Stimulated activated CD4-positive, alpha-beta T cell treated with anti-CD3 and anti-CD28 coated beads, Interleukin-12 subunit alpha, Interleukin-12 subunit beta, amount 100 ng/mL, for 24 hours (primary cell): Measurements from ENCODE around the gene HSPB3.
"Not testable (repeated sequence)": the region's sequence is repeated elsewhere in the genome, so short reads cannot be mapped to it uniquely, and the experiment has no call there.

Source experiments
- DNase-seq, 2 experiments: peaks; one replicate each; pipeline ENCODE4 v3.0.0-alpha.2; 2020; ENCODE audit warnings: low read depth in 2 of 2

The HSPB3 gene, protein sequence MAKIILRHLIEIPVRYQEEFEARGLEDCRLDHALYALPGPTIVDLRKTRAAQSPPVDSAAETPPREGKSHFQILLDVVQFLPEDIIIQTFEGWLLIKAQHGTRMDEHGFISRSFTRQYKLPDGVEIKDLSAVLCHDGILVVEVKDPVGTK

DNA sequence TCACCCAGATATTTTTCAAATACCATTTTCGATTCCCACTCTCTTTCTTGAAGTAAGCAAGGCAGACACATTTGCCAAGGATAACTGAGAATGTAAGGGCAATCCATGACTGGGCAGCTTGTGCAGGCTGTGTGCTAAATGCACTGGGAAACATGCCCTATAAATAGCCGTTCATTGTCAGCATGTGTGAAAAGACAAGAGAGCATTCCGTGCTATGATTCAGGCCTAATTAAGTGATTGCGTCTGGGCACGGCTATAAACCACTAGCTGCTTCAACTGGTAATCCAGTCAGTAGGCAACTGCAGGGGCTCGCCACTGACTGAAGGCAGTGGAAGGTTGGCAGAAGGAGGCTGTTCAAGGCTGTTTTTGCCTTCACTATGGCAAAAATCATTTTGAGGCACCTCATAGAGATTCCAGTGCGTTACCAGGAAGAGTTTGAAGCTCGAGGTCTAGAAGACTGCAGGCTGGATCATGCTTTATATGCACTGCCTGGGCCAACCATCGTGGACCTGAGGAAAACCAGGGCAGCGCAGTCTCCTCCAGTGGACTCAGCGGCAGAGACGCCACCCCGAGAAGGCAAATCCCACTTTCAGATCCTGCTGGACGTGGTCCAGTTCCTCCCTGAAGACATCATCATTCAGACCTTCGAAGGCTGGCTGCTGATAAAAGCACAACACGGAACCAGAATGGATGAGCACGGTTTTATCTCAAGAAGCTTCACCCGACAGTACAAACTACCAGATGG is at the start of gene HSPB3:
Gene HSPB3 (plus strand): TSS at position 287 of the 745 bp plus-strand sequence. CDS start 91 bp downstream, at position 378.
- DNase-seq, result no peak

- DNase-seq, result no peak
Measured at GRCh38 chr5:54411176-54411575, 44.3 kb upstream of the HSPB3 start.

- DNase-seq, result no peak
Measured at GRCh38 chr5:54412913-54413312, 42.6 kb upstream of the HSPB3 start.

GRCh38 chr5:54415147-54415546 is 40.4 kb upstream of the HSPB3 start:
- no peak for DNase-seq

DNA sequence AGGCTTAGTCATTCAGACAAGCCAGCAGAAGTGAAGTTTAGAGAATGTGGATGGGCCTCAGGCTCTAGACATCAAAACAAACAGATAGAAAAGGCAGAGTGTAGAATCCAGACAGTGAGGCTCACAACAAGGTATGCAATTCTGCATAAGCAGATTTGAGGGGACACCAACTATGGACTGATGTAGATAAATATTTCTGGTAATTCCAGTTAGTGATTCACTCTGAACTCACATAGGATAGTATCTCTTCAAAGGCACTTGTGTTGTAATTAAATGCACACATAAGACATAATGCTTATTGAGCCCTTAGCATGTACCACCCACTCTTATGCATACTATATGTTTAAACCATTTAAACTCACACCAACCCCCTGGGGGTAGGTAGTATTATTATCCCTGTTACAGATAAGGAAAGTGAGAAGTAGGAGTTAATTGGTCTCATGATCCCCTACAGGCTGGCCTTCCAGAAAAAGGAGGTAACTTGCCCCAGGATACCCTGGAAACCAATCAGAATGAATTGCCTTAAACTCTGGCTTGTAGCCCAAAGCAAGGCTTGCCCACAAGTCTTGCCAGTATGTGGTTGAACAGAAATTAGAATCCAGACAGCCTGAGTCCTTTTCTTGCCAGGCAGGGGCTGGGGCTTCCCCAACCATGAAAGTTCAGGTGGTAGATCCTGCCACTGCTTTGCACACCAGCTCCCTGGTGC is 39.5 kb upstream of the HSPB3 start:
- DNase-seq, result no peak

DNA sequence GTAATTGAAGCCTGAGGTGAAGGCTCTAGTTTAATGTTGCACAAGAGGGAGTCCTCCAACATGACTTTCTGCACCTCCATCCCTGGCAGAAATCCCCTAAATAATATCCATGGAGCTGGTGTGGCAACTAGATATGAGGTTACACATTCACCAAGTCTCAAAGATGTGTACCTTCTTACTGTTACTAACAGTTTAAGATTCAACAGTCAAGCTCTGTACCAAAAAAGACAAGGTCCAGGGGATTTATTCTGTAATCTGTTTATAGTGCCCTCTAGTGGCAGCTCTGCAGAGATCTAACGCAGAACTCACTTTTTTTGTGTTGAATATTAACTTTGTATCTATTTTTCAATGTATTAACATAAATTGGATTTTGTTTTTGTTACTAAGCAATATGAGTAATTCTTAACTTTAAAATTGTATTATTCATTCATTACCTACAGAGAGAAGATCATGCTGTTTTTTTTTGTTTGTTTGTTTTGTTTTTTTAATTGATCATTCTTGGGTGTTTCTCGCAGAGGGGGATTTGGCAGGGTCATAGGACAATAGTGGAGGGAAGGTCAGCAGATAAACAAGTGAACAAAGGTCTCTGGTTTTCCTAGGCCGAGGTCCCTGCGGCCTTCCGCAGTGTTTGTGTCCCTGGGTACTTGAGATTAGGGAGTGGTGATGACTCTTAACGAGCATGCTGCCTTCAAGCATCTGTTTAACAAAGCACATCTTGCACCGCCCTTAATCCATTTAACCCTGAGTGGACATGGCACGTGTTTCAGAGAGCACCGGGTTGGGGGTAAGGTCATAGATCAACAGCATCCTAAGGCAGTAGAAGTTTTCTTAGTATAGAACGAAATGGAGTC is 35.7 kb upstream of the HSPB3 start:
- DNase-seq, result not testable (repeated sequence)

GRCh38 chr5:54420511-54420910 is 35.0 kb upstream of the HSPB3 start:
- DNase-seq, result not testable (repeated sequence)

GRCh38 chr5:54421976-54422375 is 33.5 kb upstream of the HSPB3 start:
- DNase-seq, result no peak

- no peak for DNase-seq
Measured at GRCh38 chr5:54425258-54425657, 30.2 kb upstream of the HSPB3 start.

DNA sequence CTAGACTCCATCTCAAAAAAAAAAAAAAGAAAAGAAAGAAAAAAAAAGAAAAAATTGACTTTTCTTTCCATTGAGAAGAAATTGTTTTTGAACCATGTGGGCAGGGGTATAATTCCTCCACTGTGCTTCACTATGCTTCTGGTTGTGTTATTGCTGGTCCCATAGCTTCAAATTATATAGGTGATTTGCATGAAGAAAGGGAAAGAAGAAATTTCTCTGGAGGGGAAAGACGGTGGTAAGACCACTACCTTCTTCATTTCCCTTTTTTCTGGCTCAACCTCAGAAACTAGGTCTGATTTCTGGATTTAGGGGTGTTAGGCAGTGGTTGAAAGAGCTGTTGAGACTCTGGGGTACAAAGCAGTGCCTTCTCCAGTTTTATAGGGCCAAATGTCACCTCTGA is 29.3 kb upstream of the HSPB3 start:
- DNase-seq, result no peak

GRCh38 chr5:54434650-54435049 is 20.8 kb upstream of the HSPB3 start:
- not testable (repeated sequence) for DNase-seq

DNA sequence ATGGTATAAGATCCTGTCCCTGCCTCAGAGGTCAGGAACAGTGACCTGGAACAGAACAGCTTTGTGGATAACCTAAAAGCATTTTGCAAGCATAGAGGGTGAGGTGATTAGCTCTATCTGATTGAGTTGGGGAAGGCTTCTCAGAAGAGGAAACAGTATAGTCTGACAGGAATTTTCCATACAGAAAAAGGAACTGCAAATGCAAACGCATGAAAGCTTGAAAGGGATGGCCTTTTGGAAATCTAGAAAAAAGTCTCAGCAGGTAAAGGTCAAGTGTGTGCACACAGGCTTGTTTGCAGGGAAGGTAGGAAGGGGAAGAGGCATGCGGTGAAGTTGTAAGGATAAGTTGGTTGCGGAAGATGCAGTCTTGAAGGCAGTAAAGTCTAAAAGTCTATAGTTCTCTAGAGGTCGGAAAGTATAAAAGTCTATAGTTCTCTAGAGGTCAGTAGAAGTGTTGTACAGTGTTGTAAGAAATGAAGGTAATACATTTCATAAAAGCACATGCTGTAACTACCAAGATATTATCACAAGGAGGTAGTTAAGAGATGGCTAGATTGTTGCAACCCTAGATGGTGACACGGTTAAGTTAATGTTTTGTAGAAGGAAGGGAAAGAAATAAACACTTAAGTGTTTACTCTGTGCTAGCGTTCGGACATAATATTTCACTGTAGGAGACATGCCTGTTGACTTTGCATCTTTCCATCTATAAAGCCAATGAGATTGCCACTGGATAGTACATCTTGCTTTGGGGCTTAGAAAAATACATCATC is 16.7 kb upstream of the HSPB3 start:
- no peak for DNase-seq

DNA sequence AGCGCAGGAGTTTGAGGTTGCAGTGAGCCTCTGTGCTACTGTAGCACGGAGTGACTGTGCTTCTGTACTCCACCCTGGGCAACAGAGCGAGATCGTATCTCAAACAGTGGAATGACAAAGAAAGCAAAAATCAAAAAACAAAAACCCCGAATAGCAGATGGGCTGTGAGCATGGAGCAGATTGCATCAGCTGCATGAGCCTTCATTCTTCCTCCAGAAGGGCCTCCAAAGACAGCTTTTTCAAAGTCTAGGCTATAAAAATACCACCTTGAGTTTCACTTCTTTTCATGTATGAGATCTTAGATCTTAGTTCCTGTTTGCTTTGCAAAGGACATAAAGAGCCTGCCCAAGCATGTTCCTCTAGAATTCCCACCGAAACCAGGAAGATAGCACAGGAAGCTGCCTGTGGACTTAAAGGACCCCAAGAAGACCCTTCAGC is 15.0 kb upstream of the HSPB3 start:
- no peak for DNase-seq

- no peak for DNase-seq
Measured at GRCh38 chr5:54442271-54442670, 13.2 kb upstream of the HSPB3 start.

DNA sequence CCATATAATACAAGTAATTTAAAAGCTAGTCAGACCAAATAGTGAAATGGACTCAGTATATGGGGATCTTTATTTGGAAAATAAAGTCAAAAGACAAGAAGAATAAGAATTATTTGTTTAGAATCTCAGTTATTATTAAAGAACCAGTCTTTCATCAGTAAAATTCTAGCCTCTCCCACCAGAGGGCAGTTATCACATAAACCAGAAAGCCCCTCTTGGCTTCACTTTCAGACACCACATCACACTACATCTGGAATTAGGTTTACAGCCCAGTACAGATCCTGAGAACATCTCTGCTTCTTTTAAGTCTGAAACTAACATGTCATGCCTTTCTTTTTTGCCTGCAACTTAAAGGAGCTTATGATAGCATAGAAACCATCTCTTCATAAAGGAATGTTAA is 12.2 kb upstream of the HSPB3 start:
- DNase-seq, result no peak

- DNase-seq, result no peak
Measured at GRCh38 chr5:54445691-54446378, 9.7 kb upstream of the HSPB3 start.

- DNase-seq, result no peak
Measured at GRCh38 chr5:54446379-54446732, 9.1 kb upstream of the HSPB3 start.

DNA sequence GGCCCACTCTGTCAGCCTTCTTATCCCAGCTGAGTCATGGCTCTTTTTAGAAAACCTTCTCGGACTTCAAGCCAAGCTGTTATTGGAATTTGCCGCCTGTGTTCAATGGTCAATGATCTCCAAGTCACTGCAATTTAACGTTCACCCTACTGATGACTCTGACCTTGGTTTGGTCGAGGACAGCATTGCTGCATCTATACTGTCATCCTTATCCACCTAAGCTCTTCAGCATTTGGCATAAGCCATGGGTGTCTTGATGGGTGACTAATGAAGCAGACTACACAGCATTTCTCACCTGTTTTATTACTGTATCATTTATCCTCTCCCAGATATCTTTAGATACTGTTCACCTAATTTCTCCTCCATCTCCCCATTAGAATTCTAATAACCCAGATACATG is 5.6 kb upstream of the HSPB3 start:
- DNase-seq, result no peak

DNA sequence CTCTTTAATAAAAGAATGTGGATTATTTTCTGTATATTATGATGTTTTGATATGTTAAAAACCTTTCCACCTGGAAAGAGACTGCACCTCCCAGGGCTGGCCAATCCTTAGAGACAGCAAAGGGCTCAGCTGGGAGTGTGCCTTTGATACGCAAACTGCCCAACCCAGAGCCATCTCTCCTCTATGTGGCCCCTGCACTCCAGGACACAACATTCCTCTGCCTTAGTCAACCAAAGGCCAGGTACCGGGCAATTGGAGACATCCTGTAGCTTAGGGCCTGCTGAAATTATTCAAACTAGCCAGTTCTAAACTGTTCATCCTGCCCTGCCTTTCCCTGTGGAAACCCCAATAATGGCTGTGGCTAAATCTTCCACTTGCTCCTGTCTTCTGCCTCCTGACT is 5.0 kb upstream of the HSPB3 start:
- DNase-seq, result no peak

- DNase-seq, result no peak
Measured at GRCh38 chr5:54453046-54453445, 2.5 kb upstream of the HSPB3 start.

DNA sequence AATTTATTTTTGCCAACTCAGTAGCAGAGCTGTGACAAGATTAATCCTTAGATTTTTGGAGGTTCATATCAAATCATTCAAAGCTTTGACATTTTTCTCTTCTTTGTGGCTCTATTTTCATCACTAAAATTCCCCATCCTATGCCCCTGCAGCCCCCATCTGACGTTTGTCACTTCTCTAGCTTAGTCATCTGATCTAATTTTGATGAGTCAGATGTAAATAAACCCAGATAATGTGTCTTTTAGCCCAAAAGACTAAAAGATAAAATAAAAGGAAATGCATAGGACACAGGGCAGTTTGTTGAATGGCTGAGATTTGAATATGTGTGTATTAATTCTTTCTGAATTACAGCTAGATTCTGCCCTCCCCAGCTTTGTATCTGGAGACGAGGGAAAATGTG is 897 bp upstream of the HSPB3 start:
- DNase-seq, result no peak
